ENCODE data around the gene COX19.

The COX19 gene

GRCh38 chr7:987909-988308 is 12.6 kb upstream of the COX19 start:
- H3K4me3 ChIP-seq (ENCODE audit: low read depth, low read length): no peak overlapping the region
- no peak for TF ChIP-seq CTCF (IDR thresholded peaks at IDR 0.05; ENCODE audit: low read depth, low read length)

GRCh38 chr7:986766-987751 is 11.7 kb upstream of the COX19 start:
- H3K4me3 ChIP-seq (ENCODE audit: low read depth, low read length): no peak overlapping the region
- no peak for TF ChIP-seq CTCF (IDR thresholded peaks at IDR 0.05; ENCODE audit: low read depth, low read length)

GRCh38 chr7:985915-986741 is 10.8 kb upstream of the COX19 start:
- H3K4me3 ChIP-seq (ENCODE audit: low read depth, low read length): no peak overlapping the region
- TF ChIP-seq CTCF (IDR thresholded peaks at IDR 0.05; ENCODE audit: low read depth, low read length): no peak

GRCh38 chr7:985127-985416 is 9.7 kb upstream of the COX19 start:
- TF ChIP-seq CTCF (IDR thresholded peaks at IDR 0.05; ENCODE audit: low read depth, low read length): no peak
- no peak overlapping the region for H3K4me3 ChIP-seq (ENCODE audit: low read depth, low read length)

GRCh38 chr7:984361-985126 is 9.2 kb upstream of the COX19 start:
- TF ChIP-seq CTCF (IDR thresholded peaks at IDR 0.05; ENCODE audit: low read depth, low read length): no peak
- no peak overlapping the region for H3K4me3 ChIP-seq (ENCODE audit: low read depth, low read length)

GRCh38 chr7:983616-984071 is 8.3 kb upstream of the COX19 start:
- no peak for TF ChIP-seq CTCF (IDR thresholded peaks at IDR 0.05; ENCODE audit: low read depth, low read length)

More at GRCh38 chr7:983616-984071, 8.3 kb upstream of the COX19 start:
- H3K4me3 ChIP-seq (ENCODE audit: low read depth, low read length): no peak overlapping the region

Measured in WI38 (cell line).